K562 (cell line): ENCODE results near the gene THAP5. TPM values are rescaled to one million over a fixed set of nuclear protein-coding genes. Genes with fewer than 3 reads are reported as not detected.
A peak's percentile ranks its signal among the peaks of the same experiment; 100 is the strongest.

Experiments used
- CBX5 ChIP-seq: IDR thresholded peaks from 2 replicates; pipeline ENCODE4 v1.6.1; 2014; ENCODE audit warnings: low read depth, borderline replicate concordance
- DACH1 ChIP-seq: fragments of 450-650 bp; IDR thresholded peaks from 2 replicates; pipeline ENCODE4 v1.6.1; 2018; ENCODE audit not compliant: partially characterized antibody
- HBP1 ChIP-seq: fragments of 450-650 bp; formaldehyde crosslinking; IDR thresholded peaks from 2 replicates; pipeline ENCODE4 v1.4.0; 2022; ENCODE audit warnings: missing genetic modification characterization
- KLF1 ChIP-seq: fragments of 450-650 bp; IDR thresholded peaks from 2 replicates; pipeline ENCODE4 v1.6.1; 2016; ENCODE audit warnings: missing genetic modification characterization, missing compliant biosample characterization
- NCOA4 ChIP-seq: fragments of 450-650 bp; IDR thresholded peaks from 2 replicates; pipeline ENCODE4 v1.6.1; 2018; ENCODE audit warnings: mild to moderate bottlenecking; ENCODE audit not compliant: partially characterized antibody
- NFYB ChIP-seq: IDR thresholded peaks from 2 replicates; pipeline ENCODE4 v1.6.1; 2011; ENCODE audit warnings: mild to moderate bottlenecking, moderate library complexity; ENCODE audit not compliant: insufficient read length; ENCODE audit errors: extremely low read depth
- SMARCE1 ChIP-seq: fragments of 450-650 bp; IDR thresholded peaks from 2 replicates; pipeline ENCODE4 v1.7.1; 2016; ENCODE audit warnings: mild to moderate bottlenecking
- TCF3 ChIP-seq: sonication (generic); formaldehyde crosslinking; IDR thresholded peaks from 2 replicates; pipeline ENCODE4 v1.4.0; 2020; ENCODE audit warnings: mild to moderate bottlenecking, missing genetic modification reagents
- ZNF449 ChIP-seq: fragments of 250-450 bp; sonication (Bioruptor Pico); IDR thresholded peaks from 2 replicates; pipeline ENCODE4 v1.8.0; 2022; ENCODE audit warnings: moderate library complexity, mild to moderate bottlenecking, inconsistent platforms
- ZNF696 ChIP-seq: fragments of 250-450 bp; sonication (Bioruptor Pico); conservative IDR thresholded peaks from 2 replicates; pipeline ENCODE4 v1.4.0; 2020; ENCODE audit warnings: mild to moderate bottlenecking, moderate library complexity
- polyA plus RNA-seq, 8 experiments: library from polyadenylated mRNA; depleted of rRNA in 4 of 8; stranded (reverse) in 5 of 8; unstranded in 3 of 8; fragments of >200 nt; fragmentation: Nextera tagmentation in 2 of 8; fragmentation: Illumina TruSeq in 1 of 8; extraction: Ambion mirVana in 2 of 8; extraction: Trizol in 1 of 8; gene quantifications; 2 replicates each; pipeline versions ENCODE4 v1.2.1 to v1.2.3, GENCODE V29; 2011 to 2014; ENCODE audit warnings: inconsistent platforms in 1 of 8, missing spikeins in 1 of 8
- total RNA-seq, 7 experiments: library from RNA; depleted of rRNA in 6 of 7; stranded (reverse); fragments of >200 nt in 6 of 7; fragmentation: Illumina TruSeq in 2 of 7; extraction: Trizol in 2 of 7; gene quantifications; 2 replicates each; pipeline versions ENCODE4 v1.2.1 to v1.2.3, GENCODE V29; 2011 to 2021; ENCODE audit warnings: low replicate concordance in 1 of 7
- TF ChIP-seq, protein P1 (sequence below): sonication (generic); formaldehyde crosslinking; IDR thresholded peaks from 2 replicates; pipeline ENCODE4 v1.8.1; 2023; ENCODE audit warnings: missing genetic modification reagents, mild to moderate bottlenecking, borderline replicate concordance
- TF ChIP-seq, protein P2 (sequence below): sonication (generic); formaldehyde crosslinking; IDR thresholded peaks from 2 replicates; pipeline ENCODE4 v1.8.1; 2022; ENCODE audit warnings: missing genetic modification reagents

THAP5 gene
- total and polyA plus RNA-seq, 9 of the 15 experiments (the other 6 are each of a cell fraction or from before 2014, with no cell fraction given): 16.5 to 58.1 (median 28.2) TPM

DNA sequence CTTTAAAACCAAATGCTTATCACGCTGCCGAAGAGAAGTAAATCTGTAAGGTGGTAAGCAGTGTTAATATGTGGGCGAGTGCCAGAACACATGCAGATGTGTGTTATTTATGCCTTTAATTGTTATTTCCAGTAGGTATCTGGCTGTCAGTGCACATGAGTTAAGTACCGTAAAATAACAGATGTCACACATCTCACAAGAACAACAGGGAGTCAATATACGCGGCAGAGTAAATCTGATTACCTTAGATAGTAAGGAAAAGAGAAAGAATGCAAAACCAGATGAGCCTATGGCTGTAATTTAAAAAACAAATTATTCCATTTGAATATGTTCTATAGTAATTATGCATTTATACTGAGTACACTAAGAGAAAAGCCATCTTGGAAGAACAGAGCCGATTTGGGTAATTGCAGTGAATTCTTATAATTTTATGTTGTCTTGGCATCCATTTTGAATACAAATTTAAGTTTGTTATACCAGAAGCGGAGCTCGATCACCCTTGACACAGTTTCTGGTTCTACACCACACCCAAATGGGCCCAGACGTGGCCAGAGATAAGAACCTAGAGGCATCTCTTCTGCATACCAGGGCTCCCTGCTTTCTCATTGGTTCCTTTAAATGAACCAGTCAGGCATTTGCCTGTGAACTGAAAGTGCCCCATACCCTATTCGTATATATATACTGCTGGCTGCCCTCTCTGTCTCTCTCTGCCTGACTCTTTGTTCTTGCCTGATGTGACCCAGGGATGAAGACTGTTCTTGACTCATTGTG, 35.0 kb upstream of the THAP5 start (continued):
- no peak for TF ChIP-seq HBP1 (CRISPR knock-in tag)
- no peak for TF ChIP-seq ZNF696
- TF ChIP-seq NCOA4: no peak
- TF ChIP-seq, protein P1, sequence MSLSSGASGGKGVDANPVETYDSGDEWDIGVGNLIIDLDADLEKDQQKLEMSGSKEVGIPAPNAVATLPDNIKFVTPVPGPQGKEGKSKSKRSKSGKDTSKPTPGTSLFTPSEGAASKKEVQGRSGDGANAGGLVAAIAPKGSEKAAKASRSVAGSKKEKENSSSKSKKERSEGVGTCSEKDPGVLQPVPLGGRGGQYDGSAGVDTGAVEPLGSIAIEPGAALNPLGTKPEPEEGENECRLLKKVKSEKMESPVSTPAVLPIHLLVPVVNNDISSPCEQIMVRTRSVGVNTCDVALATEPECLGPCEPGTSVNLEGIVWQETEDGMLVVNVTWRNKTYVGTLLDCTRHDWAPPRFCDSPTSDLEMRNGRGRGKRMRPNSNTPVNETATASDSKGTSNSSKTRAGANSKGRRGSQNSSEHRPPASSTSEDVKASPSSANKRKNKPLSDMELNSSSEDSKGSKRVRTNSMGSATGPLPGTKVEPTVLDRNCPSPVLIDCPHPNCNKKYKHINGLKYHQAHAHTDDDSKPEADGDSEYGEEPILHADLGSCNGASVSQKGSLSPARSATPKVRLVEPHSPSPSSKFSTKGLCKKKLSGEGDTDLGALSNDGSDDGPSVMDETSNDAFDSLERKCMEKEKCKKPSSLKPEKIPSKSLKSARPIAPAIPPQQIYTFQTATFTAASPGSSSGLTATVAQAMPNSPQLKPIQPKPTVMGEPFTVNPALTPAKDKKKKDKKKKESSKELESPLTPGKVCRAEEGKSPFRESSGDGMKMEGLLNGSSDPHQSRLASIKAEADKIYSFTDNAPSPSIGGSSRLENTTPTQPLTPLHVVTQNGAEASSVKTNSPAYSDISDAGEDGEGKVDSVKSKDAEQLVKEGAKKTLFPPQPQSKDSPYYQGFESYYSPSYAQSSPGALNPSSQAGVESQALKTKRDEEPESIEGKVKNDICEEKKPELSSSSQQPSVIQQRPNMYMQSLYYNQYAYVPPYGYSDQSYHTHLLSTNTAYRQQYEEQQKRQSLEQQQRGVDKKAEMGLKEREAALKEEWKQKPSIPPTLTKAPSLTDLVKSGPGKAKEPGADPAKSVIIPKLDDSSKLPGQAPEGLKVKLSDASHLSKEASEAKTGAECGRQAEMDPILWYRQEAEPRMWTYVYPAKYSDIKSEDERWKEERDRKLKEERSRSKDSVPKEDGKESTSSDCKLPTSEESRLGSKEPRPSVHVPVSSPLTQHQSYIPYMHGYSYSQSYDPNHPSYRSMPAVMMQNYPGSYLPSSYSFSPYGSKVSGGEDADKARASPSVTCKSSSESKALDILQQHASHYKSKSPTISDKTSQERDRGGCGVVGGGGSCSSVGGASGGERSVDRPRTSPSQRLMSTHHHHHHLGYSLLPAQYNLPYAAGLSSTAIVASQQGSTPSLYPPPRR (CRISPR knock-in tag): no peak
- TF ChIP-seq TCF3 (CRISPR knock-in tag): peak; percentile 64
- TF ChIP-seq DACH1: no peak
- no peak for TF ChIP-seq ZNF449
- TF ChIP-seq NFYB: peak; percentile 48
- no peak for TF ChIP-seq SMARCE1
- TF ChIP-seq CBX5: no peak
- peak; percentile 57; the same call in 1 of the 2 replicates for TF ChIP-seq KLF1 (tag)
- TF ChIP-seq, protein P2, sequence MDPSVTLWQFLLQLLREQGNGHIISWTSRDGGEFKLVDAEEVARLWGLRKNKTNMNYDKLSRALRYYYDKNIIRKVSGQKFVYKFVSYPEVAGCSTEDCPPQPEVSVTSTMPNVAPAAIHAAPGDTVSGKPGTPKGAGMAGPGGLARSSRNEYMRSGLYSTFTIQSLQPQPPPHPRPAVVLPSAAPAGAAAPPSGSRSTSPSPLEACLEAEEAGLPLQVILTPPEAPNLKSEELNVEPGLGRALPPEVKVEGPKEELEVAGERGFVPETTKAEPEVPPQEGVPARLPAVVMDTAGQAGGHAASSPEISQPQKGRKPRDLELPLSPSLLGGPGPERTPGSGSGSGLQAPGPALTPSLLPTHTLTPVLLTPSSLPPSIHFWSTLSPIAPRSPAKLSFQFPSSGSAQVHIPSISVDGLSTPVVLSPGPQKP: no peak
